OCI-M2 (cell line): ENCODE results near the gene CIAO2B.
A peak's percentile ranks its signal among the peaks of the same experiment; 100 is the strongest.
"Not testable (repeated sequence)": the region's sequence is repeated elsewhere in the genome, so short reads cannot be mapped to it uniquely, and the experiment has no call there.

Source experiments
- DNase-seq: peaks from one replicate; lab custom pipeline; 2025; ENCODE audit not compliant: unreplicated experiment; lab: John Stamatoyannopoulos, UW

Gene CIAO2B

GRCh38 chr16:66934138-66934838 is at the start of gene CIAO2B:
Gene CIAO2B, minus strand, starts transcription at chr16:66934402. Its CDS starts 38 bp downstream, at chr16:66934364.
- DNase-seq: no peak

GRCh38 chr16:66983033-66983432 is 48.8 kb upstream of the CIAO2B start:
- DNase-seq: no peak

GRCh38 chr16:66979011-66979717 is 45.0 kb upstream of the CIAO2B start:
- no peak for DNase-seq

GRCh38 chr16:66977341-66978113 is 43.3 kb upstream of the CIAO2B start:
- DNase-seq: peak; percentile 32

GRCh38 chr16:66976746-66977145 is 42.5 kb upstream of the CIAO2B start:
- no peak for DNase-seq

- DNase-seq: no peak
These were observed 41.2 kb upstream of the CIAO2B start for GRCh38 chr16:66975302-66975893.

GRCh38 chr16:66974932-66975246 is 40.7 kb upstream of the CIAO2B start:
- DNase-seq: not testable (repeated sequence)

GRCh38 chr16:66974156-66974931 is 40.1 kb upstream of the CIAO2B start:
- not testable (repeated sequence) for DNase-seq

GRCh38 chr16:66973716-66974115 is 39.5 kb upstream of the CIAO2B start:
- no peak for DNase-seq

GRCh38 chr16:66972983-66973382 is 38.8 kb upstream of the CIAO2B start:
- no peak for DNase-seq

- no peak for DNase-seq
These were observed 36.8 kb upstream of the CIAO2B start for GRCh38 chr16:66970775-66971720.

GRCh38 chr16:66968847-66969246 is 34.6 kb upstream of the CIAO2B start:
- DNase-seq: no peak

GRCh38 chr16:66964049-66964448 is 29.8 kb upstream of the CIAO2B start:
- DNase-seq: no peak

- no peak for DNase-seq
These were observed 27.7 kb upstream of the CIAO2B start for GRCh38 chr16:66961914-66962313.

- DNase-seq: peak; percentile 47
These were observed 27.0 kb upstream of the CIAO2B start, which contains the start of gene CES3 for GRCh38 chr16:66961065-66961744. Gene CES3, plus strand, starts transcription at chr16:66961266. Its CDS starts 42 bp downstream, at chr16:66961308.

- DNase-seq: no peak
These were observed 26.1 kb upstream of the CIAO2B start for GRCh38 chr16:66960270-66960669.

GRCh38 chr16:66959704-66960161 is 25.5 kb upstream of the CIAO2B start:
- DNase-seq: no peak

GRCh38 chr16:66958857-66959703 is 24.9 kb upstream of the CIAO2B start:
- no peak for DNase-seq
